DLD1 (cell line): ENCODE results near the gene C1QL2.

ENCODE experiments used
- in situ Hi-C: cut with HindIII; loops from 2 replicates; pipeline ENCODE4 v1.10.0; 2017; ENCODE audit warnings: low sequenced_read_pairs

The C1QL2 gene

GRCh38 chr2:119158563-119159347, at the start of gene C1QL2:
TSS of gene C1QL2 (minus strand) at chr2:119158751. CDS start at chr2:119158269, 482 bp downstream.
- in situ Hi-C loops = no loop called here

GRCh38 chr2:119207447-119207846, 48.9 kb upstream of the C1QL2 start:
- in situ Hi-C loops = no loop called here

GRCh38 chr2:119206201-119206600, 47.6 kb upstream of the C1QL2 start:
- in situ Hi-C loops = no loop called here

- in situ Hi-C loops = no loop called here
These were observed 46.6 kb upstream of the C1QL2 start for GRCh38 chr2:119205001-119205706.

GRCh38 chr2:119204525-119204924, 46.0 kb upstream of the C1QL2 start:
- in situ Hi-C loops = no loop called here

- in situ Hi-C loops = no loop called here
These were observed 44.2 kb upstream of the C1QL2 start for GRCh38 chr2:119202610-119203310.

GRCh38 chr2:119201815-119202214, 43.3 kb upstream of the C1QL2 start:
- in situ Hi-C loops = no loop called here

- in situ Hi-C loops = no loop called here
These were observed 39.8 kb upstream of the C1QL2 start for GRCh38 chr2:119198240-119198840.

GRCh38 chr2:119197529-119198239, 39.1 kb upstream of the C1QL2 start:
- in situ Hi-C loops = no loop called here

GRCh38 chr2:119197126-119197405, 38.5 kb upstream of the C1QL2 start:
- in situ Hi-C loops = no loop called here

- in situ Hi-C loops = no loop called here
These were observed 38.0 kb upstream of the C1QL2 start for GRCh38 chr2:119196301-119197125.

- in situ Hi-C loops = no loop called here
These were observed 37.3 kb upstream of the C1QL2 start for GRCh38 chr2:119195887-119196286.

- in situ Hi-C loops = no loop called here
These were observed 36.5 kb upstream of the C1QL2 start for GRCh38 chr2:119195001-119195400.

- in situ Hi-C loops = no loop called here
These were observed 34.3 kb upstream of the C1QL2 start for GRCh38 chr2:119192893-119193292.

- in situ Hi-C loops = no loop called here
These were observed 32.0 kb upstream of the C1QL2 start for GRCh38 chr2:119190321-119191111.

GRCh38 chr2:119184512-119184911, 26.0 kb upstream of the C1QL2 start:
- in situ Hi-C loops = loop anchor here (5.0 kb wide), 1 partner anchor 67 kb away; no protein-coding TSS in a partner anchor

- in situ Hi-C loops = loop anchor here (5.0 kb wide), 1 partner anchor 65 kb away; no protein-coding TSS in a partner anchor
These were observed 23.4 kb upstream of the C1QL2 start for GRCh38 chr2:119181791-119182445.

GRCh38 chr2:119181391-119181790, 22.8 kb upstream of the C1QL2 start:
- in situ Hi-C loops = loop anchor here (5.0 kb wide), 1 partner anchor 64 kb away; no protein-coding TSS in a partner anchor
